ENCODE measurements around the gene NIF3L1.

DNA sequence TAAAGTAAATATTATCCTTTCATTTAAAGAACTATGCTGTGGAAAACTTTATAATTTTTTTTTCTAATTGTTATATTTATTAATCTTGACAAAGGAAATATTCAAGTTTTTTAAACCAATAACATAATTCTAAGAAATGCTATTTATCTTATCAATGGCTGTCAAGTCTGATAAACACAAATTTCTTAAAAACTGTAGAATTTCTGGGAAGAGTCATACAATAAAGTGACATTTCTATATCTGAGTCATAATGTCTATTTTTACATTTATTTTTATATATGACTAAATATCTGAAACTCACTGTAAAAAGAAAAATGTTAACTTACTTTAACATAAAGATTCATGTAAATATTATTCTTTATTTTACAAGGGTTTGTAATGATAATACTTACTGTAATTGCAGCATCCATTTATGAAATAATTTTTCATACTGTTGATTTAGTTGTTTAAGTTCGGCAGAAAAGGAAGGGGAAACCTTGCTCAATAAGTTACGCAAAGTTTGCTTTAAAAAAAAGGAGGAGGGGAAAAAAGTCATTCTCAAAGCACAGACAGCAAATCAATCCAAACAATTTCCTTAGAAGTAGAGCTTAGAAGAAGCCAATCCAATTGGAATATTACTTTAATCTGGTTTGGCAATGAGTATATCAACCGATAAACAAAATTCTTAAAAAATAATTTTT, 41.9 kb downstream of the NIF3L1 start:
- TF ChIP-seq ZKSCAN3 (CRISPR knock-in tag; IDR thresholded peaks at IDR 0.05) = no peak
- no peak for TF ChIP-seq COPS2 (conservative IDR thresholded peaks at IDR 0.05)
- TF ChIP-seq HINFP (tag; conservative IDR thresholded peaks at IDR 0.05; ENCODE audit: low read depth) = no peak
- no peak for TF ChIP-seq HLTF (IDR thresholded peaks at IDR 0.05)
- TF ChIP-seq FOXP4 (CRISPR knock-in tag; IDR thresholded peaks at IDR 0.05; ENCODE audit: borderline replicate concordance) = no peak
- TF ChIP-seq POLR2A (conservative IDR thresholded peaks at IDR 0.05) = no peak
- no peak for TF ChIP-seq HNRNPK (IDR thresholded peaks at IDR 0.05; ENCODE audit: low read depth, low read length, poor library complexity, severe bottlenecking)
- no peak for TF ChIP-seq ZNF212 (CRISPR knock-in tag; IDR thresholded peaks at IDR 0.05)

Measured in K562 (cell line).